K562 (cell line): ENCODE results near the gene TSPAN12. TPM values are rescaled to one million over a fixed set of nuclear protein-coding genes. Genes with fewer than 3 reads are reported as not detected.

Experiments
- ATAC-seq: fragments of 200-7000 bp; cut with Tn5 transposase; 3 replicates; pipeline ENCODE4 v1.9.1; 2020; ENCODE audit warnings: moderate library complexity
- BruUV-seq: library from RNA; stranded (reverse); fragments of 400-500 nt; replicated peaks from 2 replicates; lab custom pipeline; 2021; lab: Mats Ljungman, UMichigan
- CTCF ChIA-PET: fragments of 300-600 bp; formaldehyde crosslinking; extraction: SDS; loops from one replicate; lab custom pipeline; 2021; ENCODE audit warnings: low intra/inter-chr PET ratio; lab: Yijun Ruan, JAX
- POLR2A ChIA-PET: fragments of 300-600, 350-650 bp; sonication (Branson Sonifier 250); formaldehyde crosslinking; extraction: SDS; loops from one replicate; lab custom pipeline; 2021; ENCODE audit warnings: antibody characterized with exemption, inconsistent platforms; lab: Yijun Ruan, JAX
- DNase-seq, 4 experiments: peaks; one replicate each; pipeline versions ENCODE4 v3.0.0 to v3.0.0-alpha.2; 2011 to 2018; ENCODE audit warnings: low spot score in 3 of 4, mixed read lengths in 3 of 4; ENCODE audit errors: extremely low read depth in 1 of 4
- FAIRE-seq: peaks from 2 replicates; lab custom pipeline; 2011; peaks lifted over from hg19 to GRCh38; lab: Jason Lieb, UNC
- H2AFZ ChIP-seq: 2 replicates; pipeline ENCODE4 v1.6.0; 2011; ENCODE audit warnings: low read depth, low read length, control low read depth, inconsistent platforms
- H3K27ac ChIP-seq: fragments of 200-600 bp; 3 replicates; pipeline ENCODE4 v1.8.0; 2011; ENCODE audit warnings: low read depth, mild to moderate bottlenecking, control low read depth, inconsistent platforms, low read length, moderate library complexity, mixed read lengths; ENCODE audit errors: extremely low read depth
- H3K27me3 ChIP-seq, 2 experiments: fragments of 300-600 bp in 1 of 2; 2 replicates in 1 of 2; 3 replicates in 1 of 2; pipeline versions ENCODE4 v1.6.0 to v1.8.0; 2011; ENCODE audit warnings: inconsistent platforms in 2 of 2, low read length in 2 of 2, mild to moderate bottlenecking in 1 of 2, mixed read lengths in 1 of 2, moderate library complexity in 1 of 2; ENCODE audit not compliant: control insufficient read depth in 2 of 2, insufficient read depth in 2 of 2
- H3K36me3 ChIP-seq: fragments of 300-600 bp; 3 replicates; pipeline ENCODE4 v1.8.0; 2011; ENCODE audit warnings: mild to moderate bottlenecking, low read length, inconsistent platforms; ENCODE audit not compliant: control insufficient read depth, insufficient read depth
- H3K4me1 ChIP-seq, 2 experiments: fragments of 200-600 bp in 1 of 2; replicated peaks in 1 of 2; 2 replicates in 1 of 2; 3 replicates in 1 of 2; pipeline versions ENCODE4 v1.5.1 to v1.8.0; 2011; ENCODE audit warnings: inconsistent platforms in 2 of 2, low read length in 2 of 2, mild to moderate bottlenecking in 1 of 2, mixed read lengths in 1 of 2, moderate library complexity in 1 of 2; ENCODE audit not compliant: control insufficient read depth in 2 of 2, insufficient read depth in 2 of 2
- H3K4me2 ChIP-seq: 2 replicates; pipeline ENCODE4 v1.6.1; 2011; ENCODE audit warnings: low read length, control low read depth, inconsistent platforms, mixed read lengths; ENCODE audit not compliant: insufficient read depth
- H3K4me3 ChIP-seq: fragments of 200-600 bp; sonication (generic), shearing (Covaris generic); 2 replicates; pipeline ENCODE4 v1.5.1; 2016; ENCODE audit warnings: control low read depth, inconsistent platforms
- H3K79me2 ChIP-seq: fragments of 200-600 bp; 3 replicates; pipeline ENCODE4 v1.8.0; 2011; ENCODE audit warnings: low read length, inconsistent platforms; ENCODE audit not compliant: control insufficient read depth, insufficient read depth
- H3K9ac ChIP-seq, 2 experiments: 2 replicates each; pipeline versions ENCODE4 v1.6.0 to v1.6.1; 2011; ENCODE audit warnings: low read depth in 2 of 2, low read length in 2 of 2, control low read depth in 1 of 2, inconsistent platforms in 1 of 2, mild to moderate bottlenecking in 1 of 2, mixed read lengths in 1 of 2; ENCODE audit not compliant: insufficient read depth in 1 of 2
- H3K9me1 ChIP-seq: one replicate; pipeline ENCODE4 v1.6.0; 2011; ENCODE audit warnings: inconsistent platforms, mild to moderate bottlenecking, low read length, moderate library complexity; ENCODE audit not compliant: control insufficient read depth, insufficient read depth
- H3K9me3 ChIP-seq: replicated peaks from 2 replicates; pipeline ENCODE4 v1.5.1; 2011; ENCODE audit warnings: low read depth, low read length, inconsistent platforms; ENCODE audit not compliant: control insufficient read depth, insufficient read depth
- H4K20me1 ChIP-seq: replicated peaks from 2 replicates; pipeline ENCODE4 v1.6.1; 2011; ENCODE audit warnings: low read length, inconsistent platforms, mixed read lengths; ENCODE audit not compliant: control insufficient read depth, insufficient read depth
- CSDE1 ChIP-seq, 2 experiments: fragments of 450-650 bp; IDR thresholded peaks; 2 replicates each; pipeline ENCODE4 v1.6.1; 2016; ENCODE audit warnings: mild to moderate bottlenecking in 1 of 2
- CTBP1 ChIP-seq: fragments of 450-650 bp; IDR thresholded peaks from 2 replicates; pipeline ENCODE4 v1.6.1; 2016; ENCODE audit warnings: borderline replicate concordance
- ILF3 ChIP-seq: fragments of 450-650 bp; IDR thresholded peaks from 2 replicates; pipeline ENCODE4 v1.6.1; 2018; ENCODE audit warnings: antibody characterized with exemption, mild to moderate bottlenecking, moderate library complexity, borderline replicate concordance
- NFE2 ChIP-seq: IDR thresholded peaks from 2 replicates; pipeline ENCODE4 v1.6.1; 2014; ENCODE audit warnings: antibody characterized with exemption, low read depth
- RBM17 ChIP-seq: fragments of 200-400 bp; formaldehyde crosslinking; IDR thresholded peaks from 2 replicates; pipeline ENCODE4 v1.6.1; 2017; ENCODE audit warnings: low read depth, mild to moderate bottlenecking, low read length, borderline replicate concordance
- SMC3 ChIP-seq: conservative IDR thresholded peaks from 2 replicates; pipeline ENCODE4 v1.6.1; 2011; ENCODE audit warnings: low read depth, low read length, improper control_type of control experiment; ENCODE audit not compliant: insufficient read depth
- SPI1 ChIP-seq: IDR thresholded peaks from 2 replicates; pipeline ENCODE4 v1.6.1; 2011; ENCODE audit warnings: low read depth, low read length, control low read depth, borderline replicate concordance
- XRCC5 ChIP-seq: fragments of 200-400 bp; formaldehyde crosslinking; IDR thresholded peaks from 2 replicates; pipeline ENCODE4 v1.6.1; 2017; ENCODE audit warnings: low read depth, mild to moderate bottlenecking, low read length
- YY1 ChIP-seq, 3 experiments: IDR thresholded peaks; 2 replicates each; pipeline ENCODE4 v1.6.1; 2011; ENCODE audit warnings: low read length in 2 of 3, mild to moderate bottlenecking in 2 of 3, moderate library complexity in 2 of 3, borderline replicate concordance in 1 of 3, control low read depth in 1 of 3, low read depth in 1 of 3; ENCODE audit not compliant: insufficient read depth in 3 of 3, insufficient replicate concordance in 2 of 3, control insufficient read depth in 1 of 3, insufficient read length in 1 of 3; ENCODE audit errors: extremely low read depth in 1 of 3
- ZBED1 ChIP-seq: IDR thresholded peaks from 2 replicates; pipeline ENCODE4 v1.6.1; 2014
- ZFX ChIP-seq: sonication (generic); formaldehyde crosslinking; IDR thresholded peaks from 2 replicates; pipeline ENCODE4 v1.8.0; 2022; ENCODE audit warnings: mild to moderate bottlenecking, missing genetic modification reagents, moderate library complexity
- ZNF23 ChIP-seq: fragments of 250-450 bp; sonication (Bioruptor Pico); IDR thresholded peaks from 2 replicates; pipeline ENCODE4 v1.4.0; 2020; ENCODE audit warnings: mild to moderate bottlenecking
- WGBS: fragments of 100-300 bp; shearing (Covaris generic); methylation state at CpG from one replicate; pipeline ENCODE4 v1.1.6; 2016; ENCODE audit warnings: low coverage, mixed read lengths; ENCODE audit not compliant: insufficient coverage; ENCODE audit errors: missing lambda C conversion rate; 5-methylcytosine and 5-hydroxymethylcytosine counted together
- in situ Hi-C: fragments of 300-500 bp; cut with MboI; formaldehyde crosslinking; loops from 4 replicates; pipeline ENCODE4 v1.15.0; 2018; ENCODE audit warnings: inconsistent platforms, mixed read lengths
- intact Hi-C: fragments of 100-400 bp; cut with micrococcal nuclease; formaldehyde crosslinking; loops from 2 replicates; pipeline ENCODE4 v1.14.2; 2022
- polyA plus RNA-seq, 8 experiments: library from polyadenylated mRNA; depleted of rRNA in 4 of 8; stranded (reverse) in 5 of 8; unstranded in 3 of 8; fragments of >200 nt; fragmentation: Nextera tagmentation in 2 of 8; fragmentation: Illumina TruSeq in 1 of 8; extraction: Ambion mirVana in 2 of 8; extraction: Trizol in 1 of 8; gene quantifications; 2 replicates each; pipeline versions ENCODE4 v1.2.1 to v1.2.3, GENCODE V29; 2011 to 2014; ENCODE audit warnings: inconsistent platforms in 1 of 8, missing spikeins in 1 of 8
- total RNA-seq, 7 experiments: library from RNA; depleted of rRNA in 6 of 7; stranded (reverse); fragments of >200 nt in 6 of 7; fragmentation: Illumina TruSeq in 2 of 7; extraction: Trizol in 2 of 7; gene quantifications; 2 replicates each; pipeline versions ENCODE4 v1.2.1 to v1.2.3, GENCODE V29; 2011 to 2021; ENCODE audit warnings: low replicate concordance in 1 of 7
- TF ChIP-seq, protein P1 (sequence below): fragments of 250-450 bp; sonication (Bioruptor Pico); IDR thresholded peaks from 2 replicates; pipeline ENCODE4 v1.4.0; 2020; ENCODE audit warnings: mild to moderate bottlenecking, moderate library complexity
- TF ChIP-seq, protein P2 (sequence below), 3 experiments: IDR thresholded peaks in 2 of 3; conservative IDR thresholded peaks in 1 of 3; 2 replicates each; pipeline ENCODE4 v1.5.1; 2011 to 2012; ENCODE audit warnings: low read length in 3 of 3, mild to moderate bottlenecking in 3 of 3, control low read depth in 2 of 3, improper control_type of control experiment in 1 of 3, inconsistent platforms in 1 of 3, low read depth in 1 of 3, mixed read lengths in 1 of 3, moderate library complexity in 1 of 3; ENCODE audit not compliant: insufficient read depth in 2 of 3

Gene TSPAN12
- total and polyA plus RNA-seq, 9 of the 15 experiments (the other 6 are each of a cell fraction or from before 2014, with no cell fraction given): 0.13 to 1.7 (median 0.35) TPM; not detected in 1

DNA sequence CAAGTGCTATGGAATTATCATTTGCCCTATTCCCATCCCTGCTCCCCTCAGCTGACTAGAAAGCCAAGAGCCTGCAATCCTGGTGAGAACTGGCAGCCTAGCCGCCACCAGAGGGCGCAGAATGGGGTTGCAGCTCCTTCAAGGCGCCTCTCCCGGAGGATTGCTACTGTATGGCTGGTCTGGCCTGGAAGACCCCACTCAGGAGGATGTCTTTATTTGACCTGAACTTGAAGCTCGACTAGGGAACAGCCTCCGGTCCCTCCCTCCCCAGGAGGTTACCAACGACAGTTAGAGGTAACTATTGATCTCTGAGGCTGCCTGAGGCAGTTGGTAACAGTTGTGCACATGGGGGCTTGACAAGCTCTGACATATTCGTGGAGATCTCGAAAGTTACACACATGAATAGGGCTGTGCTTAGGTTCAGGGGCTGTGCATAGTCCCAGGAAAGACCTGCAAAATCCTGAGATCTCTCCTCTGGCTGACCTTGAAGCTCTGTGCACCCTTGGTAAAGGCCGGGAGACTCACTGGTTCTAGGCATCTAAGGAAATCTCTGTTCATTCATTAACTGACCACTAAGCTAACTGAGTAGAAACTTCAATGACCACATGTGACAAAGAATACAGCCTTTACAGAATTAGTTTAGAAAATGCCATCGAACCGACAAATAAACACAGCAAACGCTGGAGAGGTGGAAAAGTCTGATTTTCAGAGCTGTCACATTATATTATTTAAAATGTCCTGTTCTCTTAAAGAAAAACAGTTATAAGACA, 65.7 kb downstream of the TSPAN12 start:
- H3K36me3 ChIP-seq: no peaks in the 10 kb centered on the region
- DNase-seq (peak; percentile 65 to 90 (median 74)), FAIRE-seq (peak; percentile 88), ATAC-seq (peak; percentile 99)
- in situ Hi-C loops (loop anchor here (5.0 to 25.0 kb wide), 3 partner anchors 320 to 745 kb away; no protein-coding TSS in a partner anchor), intact Hi-C loops (loop anchor here (1.0 to 5.0 kb wide), 5 partner anchors 149 to 1203 kb away; no protein-coding TSS in a partner anchor)
- no peaks in the 10 kb centered on the region for H3K79me2 ChIP-seq
- H3K4me3 ChIP-seq: no peak overlapping the region
- no peaks in the 10 kb centered on the region for H4K20me1 ChIP-seq
- ChIA-PET POLR2A (interaction anchor here (0.5 to 1.6 kb wide), 6 partner anchors 9 to 252 kb away, joined by 3 to 4 read pairs (median 3); no protein-coding TSS in a partner anchor), CTCF (interaction anchor here (0.5 to 2.7 kb wide), 7 partner anchors 65 to 683 kb away, joined by 3 to 24 read pairs (median 4); partner anchors contain the start of gene TSPAN12)
- H3K9me3 ChIP-seq: no peaks in the 10 kb centered on the region
- H3K4me2 ChIP-seq: no peak overlapping the region
- no peaks in the 10 kb centered on the region for H3K9me1 ChIP-seq
- 11% methylated on average over 13 of the region's 13 CpGs for WGBS
- H3K4me1 ChIP-seq: no peaks in the 10 kb centered on the region; a peak in 1 of 5 replicates
- BruUV-seq: no TSS peak
- no peak overlapping the region for H3K9ac ChIP-seq
- H2AFZ ChIP-seq: no peak overlapping the region
- H3K27me3 ChIP-seq: peaks cover 0 to 8% of the 10 kb centered on the region in 2 experiments; a peak in 1 of 5 replicates
- no peak overlapping the region for H3K27ac ChIP-seq
- TF ChIP-seq ZFX (no peak), SPI1 (no peak), CTBP1 (0 out of 2 replicates have a peak, but pooled peaks have one; percentile 15), XRCC5 (peak; percentile 92), SMC3 (peak; percentile 98), ZBED1 (no peak), ZNF23 (CRISPR knock-in tag) (no peak), ILF3 (no peak), CSDE1 (IDR thresholded peaks at IDR 0.05) (no peak), NFE2 (no peak), YY1 (IDR thresholded peaks at IDR 0.05; ENCODE audit: borderline replicate concordance in 1 of 3, control insufficient read depth in 1 of 3, extremely low read depth in 1 of 3, insufficient read depth in 3 of 3, insufficient read length in 1 of 3, insufficient replicate concordance in 2 of 3, low read depth in 1 of 3, low read length in 2 of 3) (no peak), RBM17 (no peak)
- TF ChIP-seq, protein P1, sequence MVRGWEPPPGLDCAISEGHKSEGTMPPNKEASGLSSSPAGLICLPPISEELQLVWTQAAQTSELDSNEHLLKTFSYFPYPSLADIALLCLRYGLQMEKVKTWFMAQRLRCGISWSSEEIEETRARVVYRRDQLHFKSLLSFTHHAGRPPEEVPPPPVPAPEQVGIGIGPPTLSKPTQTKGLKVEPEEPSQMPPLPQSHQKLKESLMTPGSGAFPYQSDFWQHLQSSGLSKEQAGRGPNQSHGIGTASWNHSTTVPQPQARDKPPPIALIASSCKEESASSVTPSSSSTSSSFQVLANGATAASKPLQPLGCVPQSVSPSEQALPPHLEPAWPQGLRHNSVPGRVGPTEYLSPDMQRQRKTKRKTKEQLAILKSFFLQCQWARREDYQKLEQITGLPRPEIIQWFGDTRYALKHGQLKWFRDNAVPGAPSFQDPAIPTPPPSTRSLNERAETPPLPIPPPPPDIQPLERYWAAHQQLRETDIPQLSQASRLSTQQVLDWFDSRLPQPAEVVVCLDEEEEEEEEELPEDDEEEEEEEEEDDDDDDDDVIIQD (CRISPR knock-in tag): no peak
- TF ChIP-seq, protein P2, sequence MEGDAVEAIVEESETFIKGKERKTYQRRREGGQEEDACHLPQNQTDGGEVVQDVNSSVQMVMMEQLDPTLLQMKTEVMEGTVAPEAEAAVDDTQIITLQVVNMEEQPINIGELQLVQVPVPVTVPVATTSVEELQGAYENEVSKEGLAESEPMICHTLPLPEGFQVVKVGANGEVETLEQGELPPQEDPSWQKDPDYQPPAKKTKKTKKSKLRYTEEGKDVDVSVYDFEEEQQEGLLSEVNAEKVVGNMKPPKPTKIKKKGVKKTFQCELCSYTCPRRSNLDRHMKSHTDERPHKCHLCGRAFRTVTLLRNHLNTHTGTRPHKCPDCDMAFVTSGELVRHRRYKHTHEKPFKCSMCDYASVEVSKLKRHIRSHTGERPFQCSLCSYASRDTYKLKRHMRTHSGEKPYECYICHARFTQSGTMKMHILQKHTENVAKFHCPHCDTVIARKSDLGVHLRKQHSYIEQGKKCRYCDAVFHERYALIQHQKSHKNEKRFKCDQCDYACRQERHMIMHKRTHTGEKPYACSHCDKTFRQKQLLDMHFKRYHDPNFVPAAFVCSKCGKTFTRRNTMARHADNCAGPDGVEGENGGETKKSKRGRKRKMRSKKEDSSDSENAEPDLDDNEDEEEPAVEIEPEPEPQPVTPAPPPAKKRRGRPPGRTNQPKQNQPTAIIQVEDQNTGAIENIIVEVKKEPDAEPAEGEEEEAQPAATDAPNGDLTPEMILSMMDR (IDR thresholded peaks at IDR 0.05 in 2 of 3, conservative IDR thresholded peaks at IDR 0.05 in 1 of 3; ENCODE audit: insufficient read depth in 2 of 3, low read depth in 1 of 3, low read length in 3 of 3): peak; percentile 94 to 99 (median 96)
